OCI-LY1 (cell line): ENCODE results near the gene ARPP19.

ENCODE experiments used
- H2AFZ ChIP-seq: fragments of 200-600 bp; sonication (generic), shearing (Covaris generic); 2 replicates; pipeline ENCODE4 v1.6.0; 2014; ENCODE audit warnings: antibody characterized with exemption, mild to moderate bottlenecking, low read length
- H3F3A ChIP-seq: fragments of 200-600 bp; sonication (generic), shearing (Covaris generic); 2 replicates; pipeline ENCODE4 v1.6.0; 2014; ENCODE audit warnings: mild to moderate bottlenecking, antibody characterized with exemption, low read length, moderate library complexity; ENCODE audit not compliant: insufficient read depth
- H3K27ac ChIP-seq: fragments of 200-600 bp; sonication (generic); 2 replicates; pipeline ENCODE4 v1.5.1; 2014; ENCODE audit warnings: low read length, mixed run types, mild to moderate bottlenecking, low read depth; ENCODE audit not compliant: poor library complexity, severe bottlenecking
- H3K27me3 ChIP-seq: fragments of 200-600 bp; sonication (generic); 2 replicates; pipeline ENCODE4 v1.6.0; 2014; ENCODE audit warnings: antibody characterized with exemption, mild to moderate bottlenecking, low read length, moderate library complexity; ENCODE audit not compliant: insufficient read depth
- H3K36me3 ChIP-seq: fragments of 200-600 bp; sonication (generic); 2 replicates; pipeline ENCODE4 v1.6.1; 2014; ENCODE audit warnings: mild to moderate bottlenecking, antibody characterized with exemption, low read length, moderate library complexity, mixed read lengths; ENCODE audit not compliant: insufficient read depth
- H3K4me1 ChIP-seq: fragments of 200-600 bp; sonication (generic); 2 replicates; pipeline ENCODE4 v1.5.1; 2014; ENCODE audit warnings: mild to moderate bottlenecking, low read length, moderate library complexity; ENCODE audit not compliant: insufficient read depth, severe bottlenecking
- H3K4me2 ChIP-seq: fragments of 200-600 bp; sonication (generic), shearing (Covaris generic); 2 replicates; pipeline ENCODE4 v1.6.1; 2014; ENCODE audit warnings: low read length
- H3K4me3 ChIP-seq: fragments of 200-600 bp; sonication (generic); 2 replicates; pipeline ENCODE4 v1.5.1; 2014; ENCODE audit warnings: low read length, low read depth, mild to moderate bottlenecking, mixed read lengths; ENCODE audit not compliant: poor library complexity, severe bottlenecking
- H3K79me2 ChIP-seq: fragments of 200-600 bp; shearing (Covaris generic); 2 replicates; pipeline ENCODE4 v1.6.1; 2016; ENCODE audit warnings: mixed run types, low read length, mixed read lengths; ENCODE audit not compliant: insufficient read depth
- H3K9ac ChIP-seq: fragments of 200-600 bp; sonication (generic), shearing (Covaris generic); 2 replicates; pipeline ENCODE4 v1.6.1; 2014; ENCODE audit warnings: mild to moderate bottlenecking, low read length, mixed read lengths
- H3K9me2 ChIP-seq: fragments of 200-600 bp; sonication (generic), shearing (Covaris generic); 2 replicates; pipeline ENCODE4 v1.6.1; 2014; ENCODE audit warnings: low read depth, mild to moderate bottlenecking, low read length, mixed read lengths
- H3K9me3 ChIP-seq: fragments of 200-600 bp; shearing (Covaris generic); 2 replicates; pipeline ENCODE4 v1.6.1; 2014; ENCODE audit warnings: low read length, mixed read lengths
- H4K20me1 ChIP-seq: fragments of 200-600 bp; sonication (generic), shearing (Covaris generic); 2 replicates; pipeline ENCODE4 v1.6.0; 2016; ENCODE audit warnings: mild to moderate bottlenecking, low read length; ENCODE audit not compliant: insufficient read depth
- CTCF ChIP-seq: fragments of 200-600 bp; sonication (generic), shearing (Covaris generic); IDR thresholded peaks from 2 replicates; pipeline ENCODE4 v1.5.1; 2017; ENCODE audit warnings: mild to moderate bottlenecking, antibody characterized with exemption, low read length, moderate library complexity, mixed read lengths
- EZH2 ChIP-seq: fragments of 200-600 bp; sonication (generic), shearing (Covaris generic); IDR thresholded peaks from 2 replicates; pipeline ENCODE4 v1.8.0; 2017; ENCODE audit warnings: borderline replicate concordance, mixed run types, mild to moderate bottlenecking, antibody characterized with exemption, low read length, moderate library complexity, mixed read lengths

Gene ARPP19

GRCh38 chr15:52523647-52524046 is 45.2 kb downstream of the ARPP19 start:
- H3K79me2 ChIP-seq, result peaks cover 54% of the 10 kb centered on the region; the same call in 1 of the 2 replicates

GRCh38 chr15:52523192-52523591 is 45.6 kb downstream of the ARPP19 start:
- Histone ChIP-seq H4K20me1 (peaks cover 5% of the 10 kb centered on the region; the same call in 1 of the 2 replicates), H3K4me1 (peaks cover 32% of the 10 kb centered on the region), H3K27me3 (no peaks in the 10 kb centered on the region), H3F3A (no peaks in the 10 kb centered on the region; the same call in 1 of the 2 replicates), H3K9me2 (no peaks in the 10 kb centered on the region), H3K36me3 (no peaks in the 10 kb centered on the region), H2AFZ (no peak overlapping the region), H3K27ac (no peak overlapping the region), H3K9me3 (no peaks in the 10 kb centered on the region), H3K4me2 (no peak overlapping the region), H3K79me2 (peaks cover 58% of the 10 kb centered on the region; the same call in 1 of the 2 replicates), H3K9ac (no peak overlapping the region), H3K4me3 (no peak overlapping the region)
- TF ChIP-seq CTCF (no peak), EZH2 (no peak)

More at GRCh38 chr15:52523647-52524046, 45.2 kb downstream of the ARPP19 start:
- Histone ChIP-seq H3K36me3 (no peaks in the 10 kb centered on the region), H3K27ac (no peak overlapping the region), H2AFZ (no peak overlapping the region), H3K9me2 (no peaks in the 10 kb centered on the region), H3K4me3 (no peak overlapping the region), H3K4me2 (no peak overlapping the region), H3F3A (no peaks in the 10 kb centered on the region), H3K9ac (no peak overlapping the region), H3K9me3 (no peaks in the 10 kb centered on the region), H3K4me1 (peaks cover 31% of the 10 kb centered on the region), H3K27me3 (no peaks in the 10 kb centered on the region), H4K20me1 (peaks cover 5% of the 10 kb centered on the region; the same call in 1 of the 2 replicates)
- TF ChIP-seq EZH2, result no peak
- TF ChIP-seq CTCF, result no peak

DNA sequence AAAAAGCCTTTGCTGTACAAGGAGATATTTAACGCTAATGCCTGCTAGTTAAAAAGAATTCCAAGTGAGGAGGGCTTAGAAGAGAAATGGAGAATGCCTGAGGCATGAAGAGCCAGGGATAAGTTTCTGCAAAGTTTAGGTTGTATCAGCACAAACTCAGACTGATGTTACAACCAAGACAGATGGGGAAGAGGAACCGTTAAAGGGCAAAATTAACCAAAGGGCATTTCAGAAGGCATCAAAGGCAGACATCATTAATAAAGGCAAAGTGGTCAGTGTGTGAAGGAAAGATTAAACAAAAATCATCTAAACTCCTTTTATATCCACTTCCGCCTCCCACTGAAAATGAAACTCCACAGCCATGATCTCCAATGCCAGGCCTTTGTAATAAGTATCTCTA is 47.1 kb downstream of the ARPP19 start:
- Histone ChIP-seq H3K27me3 (no peaks in the 10 kb centered on the region), H3K9ac (no peak overlapping the region), H3F3A (no peaks in the 10 kb centered on the region; the same call in 1 of the 2 replicates), H3K9me2 (no peaks in the 10 kb centered on the region), H3K4me2 (no peak overlapping the region), H3K9me3 (no peaks in the 10 kb centered on the region), H3K4me1 (peaks cover 21% of the 10 kb centered on the region), H3K79me2 (peaks cover 53% of the 10 kb centered on the region; the same call in 1 of the 2 replicates), H3K36me3 (no peaks in the 10 kb centered on the region), H3K27ac (no peak overlapping the region), H4K20me1 (peaks cover 5% of the 10 kb centered on the region; the same call in 1 of the 2 replicates), H3K4me3 (no peak overlapping the region), H2AFZ (no peak overlapping the region)
- TF ChIP-seq EZH2 (no peak), CTCF (no peak)
